ENCODE results near the gene CAAP1. TPM values are rescaled to one million over a fixed set of nuclear protein-coding genes. Genes with fewer than 3 reads are reported as not detected.

CAAP1 gene
- total and polyA plus RNA-seq, 10 of the 15 experiments (the other 5 are each of a cell fraction or from before 2014, with no cell fraction given) = 11.0 to 27.5 (median 20.5) TPM

- no peak for TF ChIP-seq ZBTB4 (CRISPR knock-in tag; IDR thresholded peaks at IDR 0.05)
- TF ChIP-seq MXI1 (IDR thresholded peaks at IDR 0.05; ENCODE audit: low read depth, low read length) = peak; percentile 71
- no peak for TF ChIP-seq NFXL1 (IDR thresholded peaks at IDR 0.05; ENCODE audit: borderline replicate concordance)
- TF ChIP-seq BMI1 (IDR thresholded peaks at IDR 0.05; ENCODE audit: borderline replicate concordance) = no peak
- TF ChIP-seq NR2C1 (IDR thresholded peaks at IDR 0.05) = peak; percentile 65
- TF ChIP-seq ZBTB40 (IDR thresholded peaks at IDR 0.05; ENCODE audit: borderline replicate concordance) = peak; percentile 94
- TF ChIP-seq RAD51 (IDR thresholded peaks at IDR 0.05) = peak; percentile 26; the same call in 1 of the 2 replicates
- TF ChIP-seq ZBTB33 (IDR thresholded peaks at IDR 0.05) = no peak
- peak; percentile 90; the same call in 1 of the 2 replicates for TF ChIP-seq RBBP5 (conservative IDR thresholded peaks at IDR 0.05)
- 0 out of 2 replicates have a peak, but pooled peaks have one; percentile 47 for TF ChIP-seq NFIC (IDR thresholded peaks at IDR 0.05; ENCODE audit: low read depth, low read length)
- peak; percentile 42 for TF ChIP-seq RAD21 (IDR thresholded peaks at IDR 0.05; ENCODE audit: insufficient read depth, low read depth, low read length)
- TF ChIP-seq HSF1 (IDR thresholded peaks at IDR 0.05; ENCODE audit: low read depth, low read length) = no peak
- TF ChIP-seq ESRRA (IDR thresholded peaks at IDR 0.05; ENCODE audit: low read length) = no peak
- peak; percentile 77 for TF ChIP-seq MLLT1 (IDR thresholded peaks at IDR 0.05)
- TF ChIP-seq ZSCAN29 (IDR thresholded peaks at IDR 0.05) = 0 out of 2 replicates have a peak, but pooled peaks have one; percentile 29
- peak; percentile 9; the same call in 1 of the 2 replicates for TF ChIP-seq TBL1XR1 (IDR thresholded peaks at IDR 0.05; ENCODE audit: low read depth, low read length)
- TF ChIP-seq RFX5 (IDR thresholded peaks at IDR 0.05; ENCODE audit: low read depth, low read length) = peak; percentile 27; the same call in 1 of the 2 replicates
These were observed at the start of gene CAAP1 (continued) for GRCh38 chr9:26892251-26893029.
